ENCODE measurements around the gene CRYM.
"Not testable (repeated sequence)": the region's sequence is repeated elsewhere in the genome, so short reads cannot be mapped to it uniquely, and the experiment has no call there.

CRYM gene

GRCh38 chr16:21277927-21278706 is at the start of gene CRYM:
Gene CRYM, minus strand, starts transcription at chr16:21278290. Its CDS starts 39 bp downstream, at chr16:21278251.
- H3K27ac ChIP-seq (ENCODE audit: low read depth, low read length), result no peak within 1 kb of the TSS
- no peaks in the 10 kb centered on the region for H3K9me3 ChIP-seq (ENCODE audit: control insufficient read depth in 1 of 2, low read length in 2 of 2)
- peaks cover 0 to 8% of the 10 kb centered on the region in 2 donors for H3K4me1 ChIP-seq (ENCODE audit: control insufficient read depth in 1 of 2, insufficient read depth in 2 of 2, low read length in 2 of 2)
- peaks cover 15 to 19% of the 10 kb centered on the region in 2 donors for H3K27me3 ChIP-seq (ENCODE audit: control insufficient read depth in 1 of 2, insufficient read depth in 2 of 2, low read length in 2 of 2)
- peak within 1 kb of the TSS; percentile 72 to 78 for H3K4me3 ChIP-seq (ENCODE audit: low read depth in 1 of 2, low read length in 2 of 2)
- H3K9ac ChIP-seq (ENCODE audit: low read depth in 1 of 2, low read length in 2 of 2), result peak within 1 kb of the TSS; percentile 48 to 52
- no peaks in the 10 kb centered on the region for H3K36me3 ChIP-seq (ENCODE audit: control insufficient read depth in 1 of 2, insufficient read depth in 2 of 2, low read length in 2 of 2)

- Histone ChIP-seq H3K4me1 (ENCODE audit: control insufficient read depth in 1 of 2, insufficient read depth in 2 of 2, low read length in 2 of 2) (no peaks in the 10 kb centered on the region), H3K27me3 (ENCODE audit: control insufficient read depth in 1 of 2, insufficient read depth in 2 of 2, low read length in 2 of 2) (no peaks in the 10 kb centered on the region), H3K4me3 (ENCODE audit: low read depth in 1 of 2, low read length in 2 of 2) (no peak overlapping the region), H3K36me3 (ENCODE audit: control insufficient read depth in 1 of 2, insufficient read depth in 2 of 2, low read length in 2 of 2) (no peaks in the 10 kb centered on the region), H3K27ac (ENCODE audit: low read depth, low read length) (no peak overlapping the region), H3K9me3 (ENCODE audit: control insufficient read depth in 1 of 2, low read length in 2 of 2) (no peaks in the 10 kb centered on the region), H3K9ac (ENCODE audit: low read depth in 1 of 2, low read length in 2 of 2) (no peak overlapping the region)
Measured at GRCh38 chr16:21327046-21327445, 49.0 kb upstream of the CRYM start.

GRCh38 chr16:21326459-21326858 is 48.4 kb upstream of the CRYM start:
- H3K4me3 ChIP-seq (ENCODE audit: low read depth in 1 of 2, low read length in 2 of 2), result no peak overlapping the region
- no peak overlapping the region for H3K9ac ChIP-seq (ENCODE audit: low read depth in 1 of 2, low read length in 2 of 2)
- H3K4me1 ChIP-seq (ENCODE audit: control insufficient read depth in 1 of 2, insufficient read depth in 2 of 2, low read length in 2 of 2), result no peaks in the 10 kb centered on the region
- H3K36me3 ChIP-seq (ENCODE audit: control insufficient read depth in 1 of 2, insufficient read depth in 2 of 2, low read length in 2 of 2), result no peaks in the 10 kb centered on the region
- H3K27me3 ChIP-seq (ENCODE audit: control insufficient read depth in 1 of 2, insufficient read depth in 2 of 2, low read length in 2 of 2), result no peaks in the 10 kb centered on the region
- H3K27ac ChIP-seq (ENCODE audit: low read depth, low read length), result no peak overlapping the region
- H3K9me3 ChIP-seq (ENCODE audit: control insufficient read depth in 1 of 2, low read length in 2 of 2), result no peaks in the 10 kb centered on the region

- H3K4me3 ChIP-seq (ENCODE audit: low read depth in 1 of 2, low read length in 2 of 2), result no peak overlapping the region
- H3K27ac ChIP-seq (ENCODE audit: low read depth, low read length), result no peak overlapping the region
- no peaks in the 10 kb centered on the region for H3K4me1 ChIP-seq (ENCODE audit: control insufficient read depth in 1 of 2, insufficient read depth in 2 of 2, low read length in 2 of 2)
- H3K36me3 ChIP-seq (ENCODE audit: control insufficient read depth in 1 of 2, insufficient read depth in 2 of 2, low read length in 2 of 2), result no peaks in the 10 kb centered on the region
- H3K9me3 ChIP-seq (ENCODE audit: control insufficient read depth in 1 of 2, low read length in 2 of 2), result no peaks in the 10 kb centered on the region
- H3K9ac ChIP-seq (ENCODE audit: low read depth in 1 of 2, low read length in 2 of 2), result no peak overlapping the region
- H3K27me3 ChIP-seq (ENCODE audit: control insufficient read depth in 1 of 2, insufficient read depth in 2 of 2, low read length in 2 of 2), result no peaks in the 10 kb centered on the region
Measured at GRCh38 chr16:21324267-21324666, 46.2 kb upstream of the CRYM start.

GRCh38 chr16:21322251-21322650 is 44.2 kb upstream of the CRYM start:
- H3K4me3 ChIP-seq (ENCODE audit: low read depth in 1 of 2, low read length in 2 of 2); H3K4me1 ChIP-seq (ENCODE audit: control insufficient read depth in 1 of 2, insufficient read depth in 2 of 2, low read length in 2 of 2); H3K36me3 ChIP-seq (ENCODE audit: control insufficient read depth in 1 of 2, insufficient read depth in 2 of 2, low read length in 2 of 2); H3K27me3 ChIP-seq (ENCODE audit: control insufficient read depth in 1 of 2, insufficient read depth in 2 of 2, low read length in 2 of 2); H3K9me3 ChIP-seq (ENCODE audit: control insufficient read depth in 1 of 2, low read length in 2 of 2); H3K27ac ChIP-seq (ENCODE audit: low read depth, low read length); H3K9ac ChIP-seq (ENCODE audit: low read depth in 1 of 2, low read length in 2 of 2): not testable (repeated sequence)

DNA sequence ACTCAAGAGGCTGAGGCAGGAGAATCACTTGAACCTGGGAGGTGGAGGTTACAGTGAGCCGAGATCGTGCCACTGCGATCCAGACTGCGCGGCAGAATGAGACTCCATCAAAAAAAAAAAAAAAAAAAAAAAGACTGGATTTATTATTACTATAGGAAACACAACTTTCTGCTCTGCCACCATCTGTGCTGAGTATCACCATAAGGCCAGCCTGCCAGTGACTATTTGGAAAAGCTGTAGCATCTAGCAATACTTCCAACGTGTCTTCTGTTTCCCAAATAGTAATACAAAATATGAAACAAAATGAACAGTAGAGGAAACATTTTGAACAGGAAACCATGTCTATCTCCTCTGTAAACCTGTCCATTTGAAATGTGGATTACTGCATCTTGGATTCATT is 43.6 kb upstream of the CRYM start:
- no peak overlapping the region for H3K9ac ChIP-seq (ENCODE audit: low read depth in 1 of 2, low read length in 2 of 2)
- H3K9me3 ChIP-seq (ENCODE audit: control insufficient read depth in 1 of 2, low read length in 2 of 2), result no peaks in the 10 kb centered on the region
- no peaks in the 10 kb centered on the region for H3K4me1 ChIP-seq (ENCODE audit: control insufficient read depth in 1 of 2, insufficient read depth in 2 of 2, low read length in 2 of 2)
- H3K27ac ChIP-seq (ENCODE audit: low read depth, low read length), result no peak overlapping the region
- H3K36me3 ChIP-seq (ENCODE audit: control insufficient read depth in 1 of 2, insufficient read depth in 2 of 2, low read length in 2 of 2), result no peaks in the 10 kb centered on the region
- no peaks in the 10 kb centered on the region for H3K27me3 ChIP-seq (ENCODE audit: control insufficient read depth in 1 of 2, insufficient read depth in 2 of 2, low read length in 2 of 2)
- H3K4me3 ChIP-seq (ENCODE audit: low read depth in 1 of 2, low read length in 2 of 2), result no peak overlapping the region

- no peaks in the 10 kb centered on the region for H3K9me3 ChIP-seq (ENCODE audit: control insufficient read depth in 1 of 2, low read length in 2 of 2)
- no peaks in the 10 kb centered on the region for H3K27me3 ChIP-seq (ENCODE audit: control insufficient read depth in 1 of 2, insufficient read depth in 2 of 2, low read length in 2 of 2)
- H3K36me3 ChIP-seq (ENCODE audit: control insufficient read depth in 1 of 2, insufficient read depth in 2 of 2, low read length in 2 of 2), result no peaks in the 10 kb centered on the region
- no peak overlapping the region for H3K4me3 ChIP-seq (ENCODE audit: low read depth in 1 of 2, low read length in 2 of 2)
- no peak overlapping the region for H3K27ac ChIP-seq (ENCODE audit: low read depth, low read length)
- no peaks in the 10 kb centered on the region for H3K4me1 ChIP-seq (ENCODE audit: control insufficient read depth in 1 of 2, insufficient read depth in 2 of 2, low read length in 2 of 2)
- no peak overlapping the region for H3K9ac ChIP-seq (ENCODE audit: low read depth in 1 of 2, low read length in 2 of 2)
Measured at GRCh38 chr16:21314339-21314738, 36.2 kb upstream of the CRYM start.

DNA sequence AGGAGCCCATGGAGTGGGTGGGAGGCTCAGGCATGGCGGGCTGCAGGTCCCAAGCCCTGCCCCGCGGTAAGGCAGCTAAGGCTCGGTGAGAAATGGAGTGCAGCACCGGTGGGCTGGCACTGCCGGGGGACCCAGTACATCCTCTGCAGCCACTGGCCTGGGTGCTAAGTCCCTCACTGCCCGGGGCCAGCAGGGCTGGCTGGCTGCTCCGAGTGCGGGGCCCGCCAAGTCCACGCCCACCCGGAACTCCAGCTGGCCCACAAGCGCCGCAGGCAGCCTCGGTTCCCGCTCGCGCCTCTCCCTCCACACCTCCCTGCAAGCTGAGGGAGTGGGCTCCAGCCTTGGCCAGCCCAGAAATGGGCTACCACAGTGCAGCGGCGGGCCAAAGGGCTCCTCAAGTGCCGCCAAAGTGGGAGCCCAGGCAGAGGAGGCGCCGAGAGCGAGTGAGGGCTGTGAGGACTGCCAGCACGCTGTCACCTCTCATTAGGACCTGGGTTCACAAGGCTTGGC is 34.8 kb upstream of the CRYM start:
- H3K9me3 ChIP-seq (ENCODE audit: control insufficient read depth in 1 of 2, low read length in 2 of 2); H3K9ac ChIP-seq (ENCODE audit: low read depth in 1 of 2, low read length in 2 of 2); H3K4me3 ChIP-seq (ENCODE audit: low read depth in 1 of 2, low read length in 2 of 2); H3K27me3 ChIP-seq (ENCODE audit: control insufficient read depth in 1 of 2, insufficient read depth in 2 of 2, low read length in 2 of 2); H3K27ac ChIP-seq (ENCODE audit: low read depth, low read length); H3K36me3 ChIP-seq (ENCODE audit: control insufficient read depth in 1 of 2, insufficient read depth in 2 of 2, low read length in 2 of 2); H3K4me1 ChIP-seq (ENCODE audit: control insufficient read depth in 1 of 2, insufficient read depth in 2 of 2, low read length in 2 of 2): not testable (repeated sequence)

DNA sequence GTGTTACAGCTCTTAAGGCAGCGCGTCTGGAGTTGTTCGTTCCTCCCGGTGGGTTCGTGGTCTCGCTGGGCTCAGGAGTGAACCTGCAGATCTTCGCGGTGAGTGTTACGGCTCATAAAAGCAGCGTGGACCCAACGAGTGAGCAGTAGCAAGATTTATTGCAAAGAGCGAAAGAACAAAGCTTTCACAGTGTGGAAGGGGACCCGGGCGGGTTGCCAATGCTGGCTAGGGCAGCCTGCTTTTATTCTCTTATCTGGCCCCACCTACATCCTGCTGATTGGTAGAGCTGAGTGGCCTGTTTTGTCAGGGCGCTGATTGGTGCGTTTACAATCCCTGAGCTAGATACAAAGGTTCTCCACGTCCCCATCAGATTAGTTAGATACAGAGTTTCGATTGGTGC is 34.0 kb upstream of the CRYM start:
- H3K9ac ChIP-seq (ENCODE audit: low read depth in 1 of 2, low read length in 2 of 2); H3K4me1 ChIP-seq (ENCODE audit: control insufficient read depth in 1 of 2, insufficient read depth in 2 of 2, low read length in 2 of 2); H3K9me3 ChIP-seq (ENCODE audit: control insufficient read depth in 1 of 2, low read length in 2 of 2); H3K36me3 ChIP-seq (ENCODE audit: control insufficient read depth in 1 of 2, insufficient read depth in 2 of 2, low read length in 2 of 2); H3K27ac ChIP-seq (ENCODE audit: low read depth, low read length); H3K4me3 ChIP-seq (ENCODE audit: low read depth in 1 of 2, low read length in 2 of 2); H3K27me3 ChIP-seq (ENCODE audit: control insufficient read depth in 1 of 2, insufficient read depth in 2 of 2, low read length in 2 of 2): not testable (repeated sequence)

DNA sequence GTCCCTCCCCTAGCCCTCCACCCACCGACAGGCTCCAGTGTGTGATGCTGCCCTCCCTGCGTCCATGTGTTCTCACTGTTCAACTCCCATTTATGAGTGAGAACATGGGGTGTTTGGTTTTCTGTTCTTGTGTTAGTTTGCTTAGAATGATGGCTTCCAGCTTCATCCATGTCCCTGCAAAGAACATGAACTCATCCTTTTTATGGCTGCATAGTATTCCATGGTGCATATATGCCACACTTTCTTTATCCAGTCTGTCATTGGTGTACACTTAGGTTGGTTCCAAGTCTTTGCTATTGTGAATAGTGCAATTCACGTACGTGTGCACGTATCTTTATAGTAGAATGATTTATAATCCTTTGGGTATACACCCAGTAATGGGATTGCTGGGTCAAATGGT is 28.6 kb upstream of the CRYM start:
- H3K4me1 ChIP-seq (ENCODE audit: control insufficient read depth in 1 of 2, insufficient read depth in 2 of 2, low read length in 2 of 2); H3K9me3 ChIP-seq (ENCODE audit: control insufficient read depth in 1 of 2, low read length in 2 of 2); H3K36me3 ChIP-seq (ENCODE audit: control insufficient read depth in 1 of 2, insufficient read depth in 2 of 2, low read length in 2 of 2); H3K9ac ChIP-seq (ENCODE audit: low read depth in 1 of 2, low read length in 2 of 2); H3K27me3 ChIP-seq (ENCODE audit: control insufficient read depth in 1 of 2, insufficient read depth in 2 of 2, low read length in 2 of 2); H3K27ac ChIP-seq (ENCODE audit: low read depth, low read length); H3K4me3 ChIP-seq (ENCODE audit: low read depth in 1 of 2, low read length in 2 of 2): not testable (repeated sequence)
